WI38 (cell line): ENCODE measurements around the gene DNAH6.

Experiments used
- H3K4me3 ChIP-seq: 2 replicates; pipeline ENCODE4 v1.5.1; 2011; ENCODE audit warnings: low read depth, mild to moderate bottlenecking, control low read depth, low read length
- CTCF ChIP-seq: IDR thresholded peaks from 2 replicates; pipeline ENCODE4 v1.5.1; 2012; ENCODE audit warnings: low read depth, mild to moderate bottlenecking, control low read depth, low read length

Gene DNAH6

GRCh38 chr2:84748341-84748740, 232.0 kb downstream of the DNAH6 start:
- TF ChIP-seq CTCF, result no peak
- H3K4me3 ChIP-seq, result no peak overlapping the region

- no peak for TF ChIP-seq CTCF
- no peak overlapping the region for H3K4me3 ChIP-seq
Observed at GRCh38 chr2:84749442-84749841, 233.1 kb downstream of the DNAH6 start.

- no peak overlapping the region for H3K4me3 ChIP-seq
- TF ChIP-seq CTCF, result no peak
Observed at GRCh38 chr2:84755096-84755495, 238.8 kb downstream of the DNAH6 start.

GRCh38 chr2:84757648-84758047, 241.3 kb downstream of the DNAH6 start:
- H3K4me3 ChIP-seq, result no peak overlapping the region
- TF ChIP-seq CTCF, result no peak

- H3K4me3 ChIP-seq, result no peak overlapping the region
- no peak for TF ChIP-seq CTCF
Observed at GRCh38 chr2:84766791-84767190, 250.5 kb downstream of the DNAH6 start.

- no peak for TF ChIP-seq CTCF
Observed at GRCh38 chr2:84768840-84769239, 252.5 kb downstream of the DNAH6 start.

GRCh38 chr2:84770280-84770679, 254.0 kb downstream of the DNAH6 start:
- no peak for TF ChIP-seq CTCF
- H3K4me3 ChIP-seq, result no peak overlapping the region

More at GRCh38 chr2:84768840-84769239, 252.5 kb downstream of the DNAH6 start:
- H3K4me3 ChIP-seq, result no peak overlapping the region
